Left lobe of liver (tissue), 2 donors: ENCODE measurements around the gene CCM2L. TPM values are rescaled to one million over a fixed set of nuclear protein-coding genes. Genes with fewer than 3 reads are reported as not detected.

Source experiments
- ATAC-seq: fragments of 200-7000 bp; cut with Tn5 transposase; one replicate; pipeline ENCODE4 v1.9.1; 2020; ENCODE audit warnings: mild to moderate bottlenecking, moderate library complexity
- DNase-seq: peaks from one replicate; pipeline ENCODE4 v3.0.0-alpha.2; 2020; ENCODE audit warnings: low spot score
- total RNA-seq: library from RNA; stranded (reverse); gene quantifications from one replicate; pipeline ENCODE4 v1.2.1, GENCODE V29; 2021
- donor health status: DM: no; HTN: no; CAD: no; lungs with moderate emphysema.
- donor health status: DM: no; HTN: yes; CAD: no.

The CCM2L gene
- total RNA-seq, 1 donor from 2014 or later, result 1.5 TPM

DNA sequence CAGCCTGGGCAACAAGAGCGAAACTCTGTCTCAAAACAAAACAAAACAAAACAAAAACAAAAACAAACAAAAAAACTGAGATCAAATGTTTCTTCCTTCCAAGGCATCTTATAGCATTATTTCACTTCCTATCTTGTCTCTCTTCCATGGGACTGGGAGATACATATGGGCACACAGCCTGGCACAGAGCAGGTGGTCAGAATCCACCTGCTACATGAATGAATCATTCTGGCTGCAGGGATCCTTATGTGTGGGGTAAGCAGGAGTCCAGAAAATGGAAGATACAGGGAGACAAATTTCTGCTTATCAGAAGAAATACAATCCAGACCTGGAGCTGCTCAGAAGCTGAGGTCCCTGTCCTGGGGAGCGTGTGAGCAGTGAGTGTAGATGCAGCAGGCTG, 18.2 kb upstream of the CCM2L start:
- no peak for ATAC-seq
- no peak for DNase-seq

DNA sequence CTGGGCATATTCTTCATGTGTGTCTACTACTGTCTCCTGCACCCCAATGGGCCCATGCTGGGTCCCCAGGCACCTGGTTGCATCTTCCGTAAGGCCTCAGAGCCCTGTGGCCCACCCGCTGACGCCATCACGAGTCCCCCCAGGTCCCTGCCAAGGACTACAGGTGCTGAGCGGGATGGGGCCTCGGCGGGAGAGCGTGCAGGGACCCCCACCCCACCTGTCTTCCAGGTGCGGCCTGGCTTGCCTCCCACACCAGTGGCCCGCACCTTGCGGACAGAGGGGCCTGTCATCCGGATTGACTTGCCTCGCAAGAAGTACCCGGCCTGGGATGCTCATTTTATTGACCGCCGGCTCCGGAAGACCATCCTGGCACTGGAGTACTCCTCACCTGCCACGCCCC, 13.2 kb upstream of the CCM2L start:
- ATAC-seq (no peak), DNase-seq (no peak)

DNA sequence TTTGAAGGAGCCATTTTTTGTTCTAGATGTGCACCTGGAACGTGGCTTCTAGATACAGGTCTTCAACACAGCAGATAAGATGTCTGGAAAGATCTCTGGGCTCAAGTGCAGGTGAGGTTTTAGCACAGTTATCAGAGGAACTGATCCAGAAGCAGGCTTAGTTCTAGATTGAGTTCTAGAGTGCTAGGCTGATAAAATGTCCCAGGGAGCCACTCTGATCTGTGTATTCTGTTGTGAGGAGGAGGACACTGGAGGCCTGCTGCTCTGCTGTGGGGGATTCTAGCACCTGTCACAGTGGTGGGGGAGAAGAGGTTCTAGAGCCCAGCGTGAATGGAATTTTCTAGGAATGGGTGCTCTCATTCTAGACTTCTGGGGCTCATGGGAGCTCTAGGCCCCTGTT, 12.0 kb upstream of the CCM2L start:
- DNase-seq, result no peak
- no peak for ATAC-seq

DNA sequence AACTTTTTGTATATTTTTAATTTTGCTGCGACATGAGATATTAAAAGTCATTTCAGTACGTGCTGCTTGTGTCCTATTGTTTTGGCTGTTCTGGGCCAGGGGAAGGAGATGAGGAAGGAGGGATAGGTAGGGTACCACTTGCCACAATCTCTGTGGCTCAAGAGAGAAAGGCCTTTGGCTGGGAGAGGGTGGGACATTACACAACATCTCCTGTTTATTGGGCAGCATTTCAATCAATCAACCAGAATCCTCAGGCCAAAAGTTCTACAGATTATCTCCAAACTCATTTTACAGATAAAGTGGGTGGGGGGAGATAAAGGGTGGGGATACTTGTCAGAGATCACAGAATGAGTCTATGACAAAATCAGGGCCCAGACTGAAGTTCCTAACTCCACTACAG, 6.9 kb upstream of the CCM2L start:
- no peak for ATAC-seq
- no peak for DNase-seq

DNA sequence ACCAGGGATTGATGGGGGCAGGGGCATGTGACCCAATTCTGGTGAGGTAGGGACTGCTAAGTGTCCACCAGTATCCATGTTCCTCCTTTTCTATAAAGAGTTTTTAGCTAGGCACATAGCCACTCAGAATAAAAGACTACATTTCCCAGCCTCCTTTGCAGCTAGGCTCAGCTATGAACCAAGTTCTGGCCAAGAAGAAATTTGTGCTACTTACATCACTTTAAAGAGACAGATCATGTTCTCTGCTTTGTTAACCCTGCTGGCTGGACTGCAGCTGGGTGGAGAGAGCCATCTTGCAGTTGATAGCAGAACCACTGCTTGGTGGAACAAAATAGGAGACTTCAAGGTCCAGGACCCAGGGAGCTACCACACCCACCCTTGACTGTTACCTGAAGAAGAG, 5.3 kb upstream of the CCM2L start:
- ATAC-seq (no peak), DNase-seq (no peak)

DNA sequence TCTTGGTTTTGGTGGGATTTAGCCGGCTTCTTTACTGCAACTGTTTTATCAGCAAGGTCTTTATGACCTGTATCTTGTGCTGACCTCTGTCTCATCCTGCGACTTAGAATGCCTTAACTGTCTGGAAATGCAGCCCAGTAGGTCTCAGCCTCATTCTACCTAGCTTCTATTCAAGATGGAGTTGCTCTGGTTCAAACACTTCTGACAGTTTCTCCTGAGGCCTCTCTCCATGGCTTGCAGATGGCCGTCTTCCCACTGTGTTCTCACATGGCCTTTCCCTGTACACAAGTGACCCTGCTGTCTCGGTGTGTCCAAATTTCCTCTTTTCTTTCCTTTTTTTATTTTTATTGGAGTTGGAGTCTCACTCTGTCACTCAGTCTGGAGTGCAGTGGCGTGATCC, 4.2 kb upstream of the CCM2L start:
- ATAC-seq (no peak), DNase-seq (no peak)

DNA sequence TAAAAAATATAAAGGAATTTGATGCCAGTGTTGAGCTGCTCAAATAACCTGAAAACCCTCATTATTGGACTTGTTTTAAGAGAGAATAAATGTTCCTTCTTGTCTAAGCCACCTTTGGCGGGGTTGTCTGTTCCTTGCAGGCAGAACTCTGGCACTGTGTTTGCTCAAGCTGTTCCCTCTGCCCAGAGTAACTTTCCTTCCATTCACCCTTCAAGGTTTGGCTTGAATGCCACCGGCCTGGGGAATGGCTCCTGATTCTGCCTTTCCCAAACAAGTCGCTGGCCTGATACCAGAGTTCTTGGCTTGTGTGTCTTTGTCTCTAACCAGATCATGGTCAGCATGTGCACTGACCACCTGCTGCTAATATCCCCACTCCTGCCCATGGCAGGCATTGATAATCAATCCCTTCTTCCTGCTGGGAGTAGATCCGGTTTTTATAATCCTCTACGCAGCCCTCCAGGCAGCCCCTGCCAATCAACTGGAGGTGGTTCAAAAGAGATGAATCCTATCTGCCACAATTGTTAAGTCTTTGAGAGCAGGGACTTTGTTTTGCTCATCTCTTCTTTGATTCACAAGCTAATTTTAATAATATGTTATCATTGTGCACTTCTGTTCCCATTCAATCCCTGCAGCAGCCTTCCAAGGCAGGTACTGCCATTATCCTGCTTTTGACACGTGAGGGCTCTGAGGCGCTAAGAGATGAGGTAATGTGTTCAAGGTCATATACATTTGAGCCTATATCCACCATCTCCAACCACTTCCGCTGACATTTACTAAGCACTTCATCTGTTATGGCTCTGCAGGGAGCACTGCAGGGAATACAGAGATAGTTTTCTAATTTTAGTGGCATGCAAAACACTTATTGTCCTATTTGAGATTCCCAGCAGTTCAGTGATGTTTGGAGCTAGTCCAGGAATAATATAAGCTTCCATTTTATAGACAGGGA, 3.1 kb upstream of the CCM2L start:
- no peak for ATAC-seq
- no peak for DNase-seq

DNA sequence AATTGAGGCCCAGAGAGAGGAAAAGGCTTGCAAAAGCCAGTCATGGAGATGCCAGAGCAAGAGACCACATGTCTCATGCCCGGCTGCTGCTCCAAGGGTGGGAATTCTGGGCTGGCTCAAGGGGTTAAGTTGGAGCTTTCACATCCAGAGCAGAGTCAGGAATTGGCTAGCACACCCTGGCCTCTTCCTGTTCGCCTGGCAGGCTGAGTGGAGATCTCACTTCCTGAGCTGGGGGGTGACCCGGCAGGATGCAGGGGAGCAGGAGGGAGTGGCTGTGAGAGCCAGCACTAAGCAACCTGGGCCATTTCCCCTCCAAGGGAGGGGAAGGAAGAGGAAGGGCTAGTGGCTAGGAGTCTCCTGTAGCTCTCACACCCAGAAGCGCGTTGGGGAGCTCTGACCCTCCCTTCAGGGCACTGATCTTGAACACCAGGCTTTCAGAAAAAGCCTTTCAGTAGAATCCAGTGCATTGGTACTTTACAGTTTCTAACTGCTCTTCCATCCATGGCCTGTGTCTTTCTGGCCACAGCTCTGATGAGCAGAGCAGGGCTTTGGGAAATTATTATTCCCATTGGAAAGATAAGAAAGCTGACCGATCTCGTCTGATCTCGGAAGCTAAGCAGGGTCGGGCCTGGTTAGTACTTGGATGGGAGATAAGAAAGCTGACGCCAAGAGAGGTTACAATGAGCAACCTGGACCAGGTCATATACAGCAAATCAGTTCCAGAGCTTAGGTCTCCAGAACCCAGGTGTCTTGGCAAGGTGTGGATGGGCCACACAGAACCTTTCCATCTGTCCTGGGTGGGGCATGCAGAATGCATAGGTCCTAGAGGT, 2.2 kb upstream of the CCM2L start:
- DNase-seq (peak; percentile 49), ATAC-seq (peak; percentile 76)

DNA sequence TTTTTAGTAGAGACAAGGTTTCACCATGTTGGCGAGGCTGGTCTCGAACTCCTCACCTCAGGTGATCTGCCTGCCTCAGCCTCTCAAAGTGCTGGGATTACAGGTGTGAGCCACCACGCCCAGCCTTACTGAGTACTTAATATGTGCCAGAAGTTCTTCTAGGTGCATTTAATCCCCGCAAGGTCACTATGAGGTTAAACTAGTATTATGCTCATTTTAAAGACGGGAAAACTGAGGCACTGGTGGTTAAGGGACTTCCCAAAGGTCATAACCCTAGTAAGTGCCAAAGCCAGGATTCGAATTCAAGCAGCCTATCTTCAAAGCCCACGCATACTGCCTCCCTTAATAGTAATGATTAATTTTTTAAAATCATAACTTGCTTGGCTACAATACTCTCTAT, 674 bp upstream of the CCM2L start:
- no peak for DNase-seq
- ATAC-seq, result no peak

DNA sequence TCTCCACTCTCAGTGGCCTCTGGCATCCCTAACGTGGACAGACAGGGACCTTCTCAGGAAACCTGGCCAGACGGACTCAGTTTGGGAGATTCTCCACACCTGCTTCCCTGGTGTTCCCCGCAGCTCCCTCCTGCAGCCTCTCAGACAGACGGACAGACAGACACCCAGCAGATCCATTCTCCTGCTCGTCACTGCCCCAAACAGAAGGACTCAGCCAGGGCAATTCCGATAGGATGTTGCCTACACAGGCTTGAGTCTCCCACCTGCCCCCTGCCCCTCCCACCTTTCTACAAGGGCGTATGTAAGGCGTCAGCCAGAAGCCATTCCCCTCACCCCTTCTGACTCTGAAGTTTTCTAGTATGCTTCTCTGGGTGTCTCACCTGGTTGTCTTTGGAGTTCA, 428 bp downstream of the CCM2L start:
- ATAC-seq (no peak), DNase-seq (no peak)

DNA sequence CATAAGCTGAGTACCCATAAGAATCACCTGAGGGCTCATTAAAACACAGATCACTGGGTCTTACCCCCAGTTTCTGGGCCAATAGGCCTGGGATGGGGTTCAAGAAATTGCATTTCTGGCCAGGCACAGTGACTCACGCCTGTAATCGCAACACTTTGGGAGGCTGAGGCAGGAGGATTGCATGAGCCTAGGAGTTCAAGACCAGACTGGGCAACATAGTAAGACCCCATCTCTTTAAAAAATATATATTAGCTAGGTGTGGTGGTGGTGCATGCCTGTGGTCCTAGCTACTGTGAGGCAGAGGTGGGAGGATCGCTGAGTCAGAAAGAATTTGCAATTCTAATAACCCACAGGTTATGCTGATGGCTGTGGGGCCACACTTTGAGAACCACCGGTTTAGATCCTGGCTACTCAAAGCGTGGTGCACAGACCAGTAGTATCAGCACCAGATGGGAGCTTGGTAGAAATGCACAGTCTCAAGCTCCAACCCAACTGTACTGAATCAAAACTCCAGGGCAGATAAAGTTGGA, 2.0 kb downstream of the CCM2L start:
- DNase-seq, result no peak
- ATAC-seq, result no peak

DNA sequence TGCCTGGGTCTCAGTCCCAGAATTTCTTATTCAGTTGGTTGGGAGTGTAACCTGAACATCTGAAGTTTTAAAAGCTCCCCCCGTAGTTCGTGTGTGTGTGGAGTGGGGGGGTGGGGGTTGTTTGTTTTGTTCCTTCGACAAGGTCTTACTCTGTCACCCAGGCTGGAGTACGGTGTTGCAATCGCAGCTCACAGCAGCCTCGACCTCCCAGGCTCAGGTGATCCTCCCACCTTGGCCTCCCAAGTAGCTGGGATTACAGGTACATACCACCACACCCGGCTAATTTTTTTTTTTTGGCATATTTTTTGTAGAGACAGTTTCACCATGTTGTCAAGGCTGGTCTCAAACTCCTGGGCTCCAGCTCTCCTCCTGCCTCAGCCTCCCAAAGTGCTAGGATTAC, 3.1 kb downstream of the CCM2L start:
- no peak for DNase-seq
- ATAC-seq, result no peak

DNA sequence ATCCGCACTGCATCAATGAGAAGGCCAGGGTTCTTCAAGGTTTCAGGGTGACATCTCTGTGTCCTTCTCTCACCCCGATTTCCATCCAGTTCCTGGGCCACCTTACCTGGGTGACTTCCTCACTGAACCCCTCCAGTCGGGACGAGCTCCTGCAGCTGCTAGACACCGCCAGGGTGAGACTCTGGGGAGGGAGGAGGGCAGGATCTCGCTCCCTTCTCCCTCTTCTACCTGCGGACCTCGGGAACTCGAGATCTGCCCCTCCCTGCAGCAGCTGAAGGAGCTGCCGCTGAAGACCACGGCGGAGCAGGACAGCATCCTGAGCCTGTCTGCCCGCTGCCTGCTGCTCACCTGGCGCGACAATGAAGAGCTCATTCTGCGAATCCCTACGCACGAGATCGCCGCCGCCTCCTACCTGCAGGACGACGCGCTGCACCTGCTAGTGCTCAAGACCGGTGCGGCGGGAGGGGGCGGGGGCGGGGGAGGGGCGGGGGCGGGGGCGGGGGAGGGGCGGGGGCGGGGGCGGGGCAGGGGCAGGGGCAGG, 7.5 kb downstream of the CCM2L start:
- DNase-seq (no peak), ATAC-seq (peak; percentile 57)

DNA sequence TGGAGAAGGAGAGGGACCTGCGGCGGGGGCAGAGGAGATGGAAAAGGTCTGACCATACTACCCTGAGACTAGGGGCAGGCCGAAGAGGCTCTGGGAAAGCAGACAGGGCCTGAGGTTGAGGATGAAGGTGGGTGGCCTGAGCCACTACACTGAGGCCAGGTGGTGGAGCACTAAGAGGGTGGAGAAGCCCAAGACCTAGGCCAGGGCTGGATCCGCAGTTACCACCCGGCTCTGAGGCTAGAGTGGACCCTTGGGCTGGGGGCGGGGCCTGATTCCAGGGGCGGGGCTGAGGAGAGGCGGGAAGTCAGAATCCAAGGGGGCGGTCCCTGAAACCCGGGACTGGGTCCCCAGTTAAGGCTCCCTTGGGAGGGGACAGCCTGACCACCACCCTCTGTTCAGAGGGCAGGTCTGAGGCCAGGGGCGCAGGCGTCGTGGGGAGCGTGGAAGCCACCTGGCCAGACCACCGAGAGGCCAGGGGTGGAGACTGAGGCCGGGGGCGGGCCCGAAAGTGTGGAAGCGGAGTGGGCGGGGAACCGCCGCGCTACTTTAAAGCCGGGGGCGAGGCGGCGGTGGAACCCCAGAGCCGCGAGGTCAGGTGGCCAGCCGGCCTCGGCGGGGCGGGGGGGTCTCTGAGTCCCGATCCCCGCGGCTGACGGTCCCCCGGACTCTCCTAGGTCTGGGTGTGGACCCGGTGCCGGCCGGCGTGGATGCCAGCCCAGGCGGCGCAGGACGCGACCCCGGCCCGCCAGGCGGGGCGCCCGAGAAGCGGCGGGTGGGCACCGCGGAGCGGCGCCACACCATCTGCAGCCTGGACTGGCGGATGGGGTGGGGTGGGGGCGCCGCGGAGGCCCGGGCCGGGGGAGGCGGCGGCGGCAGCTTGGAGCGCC, 8.3 kb downstream of the CCM2L start:
- peak; percentile 57 for DNase-seq
- peak; percentile 82 for ATAC-seq

DNA sequence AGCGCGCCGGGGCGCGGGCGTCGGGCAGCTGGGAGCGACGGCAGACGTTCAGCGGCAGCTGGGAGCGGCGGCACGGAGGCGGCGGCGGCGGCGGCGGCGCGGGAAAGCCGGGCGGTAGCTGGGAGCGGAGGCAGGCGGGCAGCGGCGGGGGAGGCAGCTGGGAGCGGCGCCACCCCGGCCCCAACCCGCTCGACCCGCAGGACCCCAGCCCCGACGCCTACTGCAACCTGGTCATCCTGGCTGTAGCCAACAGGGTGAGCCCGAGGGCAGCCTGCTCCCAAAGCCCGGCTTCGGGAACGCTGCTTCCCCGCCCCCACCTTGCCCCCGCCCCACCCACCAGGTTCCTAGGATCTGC, 8.9 kb downstream of the CCM2L start:
- DNase-seq (no peak), ATAC-seq (peak; percentile 15)

DNA sequence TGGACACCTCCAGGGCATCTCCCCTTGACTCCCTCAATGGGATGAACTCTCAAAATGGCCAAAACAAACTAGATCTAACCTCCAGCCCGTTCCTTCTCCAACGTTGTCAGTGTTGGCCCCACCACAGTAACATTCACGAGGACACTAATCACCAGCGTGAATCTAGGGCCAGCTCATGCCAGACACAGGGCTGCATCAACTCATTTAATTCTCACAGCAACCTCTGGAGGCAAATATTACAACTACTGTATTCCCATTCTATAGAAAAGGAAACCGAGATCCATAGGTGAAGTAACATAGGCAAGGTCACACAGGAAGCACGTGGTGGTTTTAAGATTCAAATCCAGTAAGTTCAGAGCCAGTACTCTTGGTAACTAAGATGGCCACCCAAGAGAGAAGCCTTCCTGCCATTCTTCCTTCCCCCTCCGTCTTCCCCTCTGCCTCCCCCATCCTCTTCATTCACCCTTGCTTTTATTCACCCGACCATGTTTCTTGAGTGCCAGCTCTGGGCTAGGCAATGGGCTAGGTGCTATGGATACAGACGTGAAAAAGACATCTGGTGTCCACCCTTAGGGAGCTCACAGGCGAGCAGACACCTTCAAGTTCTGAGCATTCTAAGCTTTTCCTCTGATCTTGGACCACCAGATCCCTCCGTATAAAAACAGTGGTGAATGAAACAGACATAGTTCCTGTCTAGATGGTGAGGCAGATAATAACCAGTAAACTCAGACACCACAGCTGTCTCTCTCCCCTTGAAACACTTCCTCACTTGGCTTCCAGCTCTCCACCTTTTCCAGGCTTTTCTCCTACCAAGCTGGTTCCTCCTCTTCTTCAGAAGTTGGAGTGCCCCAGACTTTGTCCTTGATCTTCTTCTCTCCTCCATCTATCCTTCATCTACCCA, 9.6 kb downstream of the CCM2L start:
- no peak for DNase-seq
- no peak for ATAC-seq

DNA sequence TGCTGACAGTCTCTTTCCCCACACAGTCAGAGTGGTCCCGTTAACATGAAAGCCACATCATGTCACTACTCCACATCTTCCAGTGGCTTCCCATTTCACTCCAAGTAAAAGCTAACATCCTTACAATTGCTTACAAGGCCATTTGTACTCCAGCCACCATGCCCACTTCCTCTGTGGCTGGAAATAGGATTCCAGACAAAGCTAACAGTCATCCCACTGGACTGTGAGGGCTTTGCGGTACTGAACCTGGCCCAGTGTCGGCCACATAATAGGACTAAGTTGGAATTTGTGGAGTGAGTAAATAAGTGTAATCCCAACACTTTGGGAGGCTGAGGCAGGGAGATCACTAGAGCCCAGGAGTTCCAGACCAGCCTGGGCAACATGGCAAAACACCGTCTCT, 10.9 kb downstream of the CCM2L start:
- no peak for DNase-seq
- ATAC-seq, result no peak

DNA sequence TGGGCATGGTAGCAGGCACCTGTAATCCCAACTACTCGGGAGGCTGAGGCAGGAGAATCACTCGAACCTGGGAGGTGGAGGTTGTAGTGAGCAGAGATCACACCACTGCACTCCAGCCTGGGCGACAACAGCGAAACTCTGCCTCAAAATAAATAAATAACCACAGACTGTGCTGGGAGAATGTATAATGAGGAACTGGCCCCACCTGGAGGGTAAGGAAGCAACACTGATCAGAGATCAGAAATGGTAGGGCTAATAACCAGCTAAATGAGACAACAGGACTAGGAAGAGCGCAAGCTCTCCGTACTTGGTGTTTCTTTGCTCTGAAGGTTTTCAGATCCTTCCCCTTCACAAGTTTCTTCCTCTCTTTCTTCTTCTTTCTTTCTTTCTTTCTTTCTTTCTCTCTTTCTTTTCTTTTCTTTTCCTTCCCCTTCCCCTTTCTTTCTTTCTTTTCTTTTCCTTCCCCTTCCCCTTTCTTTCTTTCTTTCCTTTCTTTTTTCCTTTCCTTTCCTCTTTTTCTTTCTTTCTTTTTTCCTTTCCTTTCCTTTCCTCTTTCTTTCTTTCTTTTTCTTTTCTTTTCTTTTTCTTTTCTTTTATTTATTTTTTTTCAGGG, 14.6 kb downstream of the CCM2L start:
- DNase-seq, result no peak

DNA sequence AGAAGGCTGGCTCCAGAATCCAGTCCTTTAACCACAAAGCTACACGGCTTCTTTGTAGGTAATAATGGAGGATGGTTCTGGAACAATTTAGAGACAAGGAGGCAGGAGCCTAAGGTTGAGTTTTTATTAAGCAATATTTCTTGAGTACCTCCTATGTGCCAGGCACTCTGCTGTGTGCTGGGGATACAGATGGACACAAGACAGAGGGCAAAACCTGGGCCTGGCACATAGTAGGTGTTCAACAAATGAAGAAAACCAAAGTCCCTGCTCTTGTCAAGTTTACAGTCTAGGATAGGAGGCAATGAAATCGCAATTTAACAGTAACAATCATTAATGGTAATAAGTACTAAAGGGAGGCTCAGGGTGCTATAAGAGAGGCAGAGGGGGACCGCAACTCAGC, 17.4 kb downstream of the CCM2L start:
- no peak for ATAC-seq
- no peak for DNase-seq

More for the DNA sequence above, 14.6 kb downstream of the CCM2L start:
- no peak for ATAC-seq
